Astrocyte (in vitro differentiated cells and primary cell): ENCODE data around the gene ATL1.

Experiments
- CTCF ChIP-seq: IDR thresholded peaks from 2 replicates; pipeline ENCODE4 v1.5.1; 2011; ENCODE audit warnings: low read depth, mild to moderate bottlenecking, inconsistent platforms, low read length, moderate library complexity; ENCODE audit not compliant: insufficient read depth
- EZH2 ChIP-seq: IDR thresholded peaks from 2 replicates; pipeline ENCODE4 v1.6.1; 2012; ENCODE audit warnings: mild to moderate bottlenecking, low read length, inconsistent platforms; ENCODE audit not compliant: insufficient read depth

GRCh38 chr14:50607761-50608160, 47.8 kb downstream of the ATL1 start:
- no peak for TF ChIP-seq CTCF
- TF ChIP-seq EZH2 = no peak
